IPS-20b (cell line): ENCODE measurements around the gene TRIM71.
A peak's percentile ranks its signal among the peaks of the same experiment; 100 is the strongest.
"Not testable (repeated sequence)": the region's sequence is repeated elsewhere in the genome, so short reads cannot be mapped to it uniquely, and the experiment has no call there.

Experiments
- H3K27ac ChIP-seq: one replicate; pipeline ENCODE4 v1.5.1; 2013; ENCODE audit warnings: low read length
- H3K27me3 ChIP-seq: 2 replicates; pipeline ENCODE4 v1.6.1; 2013; ENCODE audit warnings: mild to moderate bottlenecking, low read length, inconsistent platforms; ENCODE audit not compliant: insufficient read depth
- H3K36me3 ChIP-seq: 2 replicates; pipeline ENCODE4 v1.6.1; 2013; ENCODE audit warnings: low read depth, mild to moderate bottlenecking, inconsistent platforms, low read length, moderate library complexity; ENCODE audit not compliant: insufficient read depth
- H3K4me1 ChIP-seq: 2 replicates; pipeline ENCODE4 v1.6.1; 2013; ENCODE audit warnings: mild to moderate bottlenecking, control low read depth, inconsistent platforms, low read length, moderate library complexity; ENCODE audit not compliant: insufficient read depth
- H3K4me3 ChIP-seq: 2 replicates; pipeline ENCODE4 v1.5.1; 2013; ENCODE audit warnings: mild to moderate bottlenecking, low read length, inconsistent platforms
- H3K9ac ChIP-seq: 2 replicates; pipeline ENCODE4 v1.6.1; 2013; ENCODE audit warnings: low read depth, mild to moderate bottlenecking, inconsistent platforms, low read length, moderate library complexity
- H3K9me3 ChIP-seq: 2 replicates; pipeline ENCODE4 v1.6.1; 2013; ENCODE audit warnings: mild to moderate bottlenecking, low read depth, low read length, inconsistent platforms; ENCODE audit not compliant: insufficient read depth

The TRIM71 gene

GRCh38 chr3:32817558-32818228, at the start of gene TRIM71:
TRIM71 (plus strand) TSS chr3:32817997; CDS start chr3:32818081, 84 bp downstream.
- Histone ChIP-seq H3K9ac (peak within 1 kb of the TSS; percentile 98), H3K36me3 (peaks cover 47% of the 10 kb centered on the region), H3K27ac (peak within 1 kb of the TSS; percentile 92), H3K9me3 (no peaks in the 10 kb centered on the region), H3K27me3 (no peaks in the 10 kb centered on the region), H3K4me3 (peak within 1 kb of the TSS; percentile 93), H3K4me1 (peaks cover 33% of the 10 kb centered on the region)

- no peaks in the 10 kb centered on the region for H3K9me3 ChIP-seq
- H3K27me3 ChIP-seq: no peaks in the 10 kb centered on the region
- H3K36me3 ChIP-seq: peaks cover 26% of the 10 kb centered on the region
- peaks cover 32% of the 10 kb centered on the region; the same call in 1 of the 2 replicates for H3K4me1 ChIP-seq
- no peak overlapping the region for H3K9ac ChIP-seq
- no peak overlapping the region for H3K4me3 ChIP-seq
- peak overlapping the region; percentile 94 for H3K27ac ChIP-seq
Measured at GRCh38 chr3:32778389-32778788, 39.4 kb upstream of the TRIM71 start.

- Histone ChIP-seq H3K36me3 (0 out of 2 replicates have a peak, but pooled peaks cover 10% of the 10 kb centered on the region), H3K27me3 (no peaks in the 10 kb centered on the region), H3K4me1 (peaks cover 32% of the 10 kb centered on the region; the same call in 1 of the 2 replicates), H3K9ac (peak overlapping the region; percentile 57), H3K4me3 (peak overlapping the region; percentile 37; the same call in 1 of the 2 replicates), H3K27ac (peak overlapping the region; percentile 94), H3K9me3 (no peaks in the 10 kb centered on the region)
Measured at GRCh38 chr3:32780071-32780734, 37.6 kb upstream of the TRIM71 start.

- H3K36me3 ChIP-seq: 0 out of 2 replicates have a peak, but pooled peaks cover 9% of the 10 kb centered on the region
- peak overlapping the region; percentile 98 for H3K9ac ChIP-seq
- H3K27me3 ChIP-seq: no peaks in the 10 kb centered on the region
- H3K4me3 ChIP-seq: peak overlapping the region; percentile 87
- H3K9me3 ChIP-seq: no peaks in the 10 kb centered on the region
- peaks cover 32% of the 10 kb centered on the region; the same call in 1 of the 2 replicates for H3K4me1 ChIP-seq
- peak overlapping the region; percentile 99 for H3K27ac ChIP-seq
Measured at GRCh38 chr3:32780735-32781210, 37.0 kb upstream of the TRIM71 start.

- H3K4me3 ChIP-seq: peak overlapping the region; percentile 87
- no peaks in the 10 kb centered on the region for H3K9me3 ChIP-seq
- peaks cover 32% of the 10 kb centered on the region; the same call in 1 of the 2 replicates for H3K4me1 ChIP-seq
- H3K9ac ChIP-seq: peak overlapping the region; percentile 98
- 0 out of 2 replicates have a peak, but pooled peaks cover 2% of the 10 kb centered on the region for H3K36me3 ChIP-seq
- no peaks in the 10 kb centered on the region for H3K27me3 ChIP-seq
- H3K27ac ChIP-seq: peak overlapping the region; percentile 99
Measured at GRCh38 chr3:32781211-32781968, 36.4 kb upstream of the TRIM71 start.

GRCh38 chr3:32781969-32782270, 35.9 kb upstream of the TRIM71 start:
- peaks cover 32% of the 10 kb centered on the region; the same call in 1 of the 2 replicates for H3K4me1 ChIP-seq
- H3K9ac ChIP-seq: peak overlapping the region; percentile 49; the same call in 1 of the 2 replicates
- H3K9me3 ChIP-seq, H3K36me3 ChIP-seq, H3K27me3 ChIP-seq: not testable (repeated sequence)
- peak overlapping the region; percentile 87 for H3K4me3 ChIP-seq
- H3K27ac ChIP-seq: peak overlapping the region; percentile 82

- H3K4me3 ChIP-seq: peak overlapping the region; percentile 87
- peaks cover 32% of the 10 kb centered on the region; the same call in 1 of the 2 replicates for H3K4me1 ChIP-seq
- no peaks in the 10 kb centered on the region for H3K27me3 ChIP-seq
- H3K9me3 ChIP-seq: no peaks in the 10 kb centered on the region
- H3K9ac ChIP-seq: peak overlapping the region; percentile 49; the same call in 1 of the 2 replicates
- H3K36me3 ChIP-seq: no peaks in the 10 kb centered on the region
- H3K27ac ChIP-seq: peak overlapping the region; percentile 82
Measured at GRCh38 chr3:32782407-32782806, 35.4 kb upstream of the TRIM71 start.

- Histone ChIP-seq H3K9me3 (no peaks in the 10 kb centered on the region), H3K36me3 (no peaks in the 10 kb centered on the region), H3K4me3 (no peak overlapping the region), H3K27me3 (no peaks in the 10 kb centered on the region), H3K9ac (no peak overlapping the region), H3K4me1 (no peaks in the 10 kb centered on the region; the same call in 1 of the 2 replicates), H3K27ac (no peak overlapping the region)
Measured at GRCh38 chr3:32791833-32792232, 26.0 kb upstream of the TRIM71 start.

GRCh38 chr3:32794487-32795308, 23.1 kb upstream of the TRIM71 start:
- Histone ChIP-seq H3K4me1 (peaks cover under 1% of the 10 kb centered on the region), H3K27ac (no peak overlapping the region), H3K36me3 (no peaks in the 10 kb centered on the region), H3K9me3 (no peaks in the 10 kb centered on the region), H3K27me3 (no peaks in the 10 kb centered on the region), H3K4me3 (no peak overlapping the region), H3K9ac (no peak overlapping the region)

GRCh38 chr3:32796384-32796950, 21.3 kb upstream of the TRIM71 start:
- not testable (repeated sequence) for H3K9ac ChIP-seq, H3K27me3 ChIP-seq, H3K27ac ChIP-seq, H3K9me3 ChIP-seq, H3K4me1 ChIP-seq, H3K36me3 ChIP-seq, H3K4me3 ChIP-seq
